ENCODE data around the gene ZSCAN12. TPM values are rescaled to one million over a fixed set of nuclear protein-coding genes. Genes with fewer than 3 reads are reported as not detected.

Gene ZSCAN12
- total RNA-seq, 1 experiment from 2014 or later, result 7.8 TPM

DNA sequence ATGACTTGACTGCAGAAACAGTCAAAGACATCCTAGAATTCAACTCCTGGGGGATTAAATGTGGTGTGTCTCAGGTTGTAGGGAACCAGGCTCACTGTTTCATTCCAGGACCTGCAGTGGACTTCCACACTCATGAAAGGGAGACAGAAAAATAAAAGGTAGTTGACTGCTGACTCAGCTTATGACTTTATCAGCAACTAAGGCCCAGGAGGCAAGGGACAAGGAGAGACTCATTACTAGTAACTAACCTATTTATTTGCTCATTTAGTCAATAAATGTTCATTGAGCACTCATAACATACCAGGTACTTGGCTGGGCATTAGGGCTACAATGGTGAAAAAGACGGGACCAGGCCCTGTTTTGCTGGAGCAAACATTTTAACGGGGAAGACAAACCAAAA, 66.5 kb downstream of the ZSCAN12 start (continued):
- TF ChIP-seq, protein P1, sequence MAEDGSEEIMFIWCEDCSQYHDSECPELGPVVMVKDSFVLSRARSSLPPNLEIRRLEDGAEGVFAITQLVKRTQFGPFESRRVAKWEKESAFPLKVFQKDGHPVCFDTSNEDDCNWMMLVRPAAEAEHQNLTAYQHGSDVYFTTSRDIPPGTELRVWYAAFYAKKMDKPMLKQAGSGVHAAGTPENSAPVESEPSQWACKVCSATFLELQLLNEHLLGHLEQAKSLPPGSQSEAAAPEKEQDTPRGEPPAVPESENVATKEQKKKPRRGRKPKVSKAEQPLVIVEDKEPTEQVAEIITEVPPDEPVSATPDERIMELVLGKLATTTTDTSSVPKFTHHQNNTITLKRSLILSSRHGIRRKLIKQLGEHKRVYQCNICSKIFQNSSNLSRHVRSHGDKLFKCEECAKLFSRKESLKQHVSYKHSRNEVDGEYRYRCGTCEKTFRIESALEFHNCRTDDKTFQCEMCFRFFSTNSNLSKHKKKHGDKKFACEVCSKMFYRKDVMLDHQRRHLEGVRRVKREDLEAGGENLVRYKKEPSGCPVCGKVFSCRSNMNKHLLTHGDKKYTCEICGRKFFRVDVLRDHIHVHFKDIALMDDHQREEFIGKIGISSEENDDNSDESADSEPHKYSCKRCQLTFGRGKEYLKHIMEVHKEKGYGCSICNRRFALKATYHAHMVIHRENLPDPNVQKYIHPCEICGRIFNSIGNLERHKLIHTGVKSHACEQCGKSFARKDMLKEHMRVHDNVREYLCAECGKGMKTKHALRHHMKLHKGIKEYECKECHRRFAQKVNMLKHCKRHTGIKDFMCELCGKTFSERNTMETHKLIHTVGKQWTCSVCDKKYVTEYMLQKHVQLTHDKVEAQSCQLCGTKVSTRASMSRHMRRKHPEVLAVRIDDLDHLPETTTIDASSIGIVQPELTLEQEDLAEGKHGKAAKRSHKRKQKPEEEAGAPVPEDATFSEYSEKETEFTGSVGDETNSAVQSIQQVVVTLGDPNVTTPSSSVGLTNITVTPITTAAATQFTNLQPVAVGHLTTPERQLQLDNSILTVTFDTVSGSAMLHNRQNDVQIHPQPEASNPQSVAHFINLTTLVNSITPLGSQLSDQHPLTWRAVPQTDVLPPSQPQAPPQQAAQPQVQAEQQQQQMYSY (CRISPR knock-in tag; IDR thresholded peaks at IDR 0.05), result no peak
- no peak for TF ChIP-seq MLX (CRISPR knock-in tag; IDR thresholded peaks at IDR 0.05)

- Mint-ChIP-seq H3K4me1 (peaks cover 9% of the 10 kb centered on the region), H3K27me3 (ENCODE audit: low read depth) (peaks cover 3% of the 10 kb centered on the region; the same call in 1 of the 2 replicates), H3K36me3 (peaks cover 45% of the 10 kb centered on the region), H3K27ac (no peak overlapping the region), H3K4me3 (no peak overlapping the region), H3K9me3 (peaks cover 44% of the 10 kb centered on the region)
- TF ChIP-seq NR3C1 (CRISPR knock-in tag; conservative IDR thresholded peaks at IDR 0.05; ENCODE audit: low read depth), result no peak
- TF ChIP-seq RORB (CRISPR knock-in tag; IDR thresholded peaks at IDR 0.05), result no peak
- TF ChIP-seq ZNF232 (CRISPR knock-in tag; IDR thresholded peaks at IDR 0.05), result no peak
- TF ChIP-seq, protein P2, sequence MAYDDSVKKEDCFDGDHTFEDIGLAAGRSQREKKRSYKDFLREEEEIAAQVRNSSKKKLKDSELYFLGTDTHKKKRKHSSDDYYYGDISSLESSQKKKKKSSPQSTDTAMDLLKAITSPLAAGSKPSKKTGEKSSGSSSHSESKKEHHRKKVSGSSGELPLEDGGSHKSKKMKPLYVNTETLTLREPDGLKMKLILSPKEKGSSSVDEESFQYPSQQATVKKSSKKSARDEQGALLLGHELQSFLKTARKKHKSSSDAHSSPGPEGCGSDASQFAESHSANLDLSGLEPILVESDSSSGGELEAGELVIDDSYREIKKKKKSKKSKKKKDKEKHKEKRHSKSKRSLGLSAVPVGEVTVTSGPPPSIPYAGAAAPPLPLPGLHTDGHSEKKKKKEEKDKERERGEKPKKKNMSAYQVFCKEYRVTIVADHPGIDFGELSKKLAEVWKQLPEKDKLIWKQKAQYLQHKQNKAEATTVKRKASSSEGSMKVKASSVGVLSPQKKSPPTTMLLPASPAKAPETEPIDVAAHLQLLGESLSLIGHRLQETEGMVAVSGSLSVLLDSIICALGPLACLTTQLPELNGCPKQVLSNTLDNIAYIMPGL (CRISPR knock-in tag; IDR thresholded peaks at IDR 0.05), result no peak
- TF ChIP-seq CREB1 (CRISPR knock-in tag; IDR thresholded peaks at IDR 0.05), result no peak
- no peak for TF ChIP-seq HMGA2 (CRISPR knock-in tag; IDR thresholded peaks at IDR 0.05)
- TF ChIP-seq SP1 (CRISPR knock-in tag; conservative IDR thresholded peaks at IDR 0.05), result no peak
- no peak for ATAC-seq
- no peak for DNase-seq (ENCODE audit: low spot score)
- CTCF ChIA-PET, result no interaction called here
- POLR2A ChIA-PET, result no interaction called here
Measured at GRCh38 chr6:28330041-28330440, 69.5 kb downstream of the ZSCAN12 start.

Other genes with a start within 250 kb of the ZSCAN12 start
- 13.0 to 15.1 TPM (median 14.5 TPM) in 3 replicates for gene ZSCAN9, start 174.5 kb downstream of the ZSCAN12 start, total RNA-seq (2021)
- gene ZKSCAN4, start 147.5 kb downstream of the ZSCAN12 start, total RNA-seq (2021), result 6.4 to 7.3 TPM (median 7.0 TPM) in 3 replicates
- 0.26 to 0.46 TPM (median 0.41 TPM) in 3 replicates for gene NKAPL, start 140.4 kb downstream of the ZSCAN12 start, total RNA-seq (2021)
- gene ZSCAN26, start 132.6 kb downstream of the ZSCAN12 start, total RNA-seq (2021), result 5.2 to 7.5 TPM (median 6.6 TPM) in 3 replicates
- 6.8 to 7.5 TPM (median 6.9 TPM) in 3 replicates for gene PGBD1, start 118.2 kb downstream of the ZSCAN12 start, total RNA-seq (2021)
- gene ZSCAN31, start 63.6 kb downstream of the ZSCAN12 start, total RNA-seq (2021), result 6.6 to 9.1 TPM (median 7.4 TPM) in 3 replicates
- gene ZKSCAN3, start 49.8 kb downstream of the ZSCAN12 start, total RNA-seq (2021), result 5.4 to 8.4 TPM (median 6.8 TPM) in 3 replicates
- gene ZSCAN23, start 43.7 kb upstream of the ZSCAN12 start, total RNA-seq (2021), result 8.7 to 9.3 TPM (median 9.0 TPM) in 3 replicates
- not detected in 3 replicates for gene GPX6, start 116.0 kb upstream of the ZSCAN12 start, total RNA-seq (2021)
- gene GPX5, start 126.1 kb upstream of the ZSCAN12 start, total RNA-seq (2021), result not detected in 3 replicates